ENCODE measurements around the gene KIFC3.

The KIFC3 gene

GRCh38 chr16:57725554-57725953 is 76.7 kb downstream of the KIFC3 start:
- no peak for TF ChIP-seq ZFX (IDR thresholded peaks at IDR 0.05)
- TF ChIP-seq, protein P1, sequence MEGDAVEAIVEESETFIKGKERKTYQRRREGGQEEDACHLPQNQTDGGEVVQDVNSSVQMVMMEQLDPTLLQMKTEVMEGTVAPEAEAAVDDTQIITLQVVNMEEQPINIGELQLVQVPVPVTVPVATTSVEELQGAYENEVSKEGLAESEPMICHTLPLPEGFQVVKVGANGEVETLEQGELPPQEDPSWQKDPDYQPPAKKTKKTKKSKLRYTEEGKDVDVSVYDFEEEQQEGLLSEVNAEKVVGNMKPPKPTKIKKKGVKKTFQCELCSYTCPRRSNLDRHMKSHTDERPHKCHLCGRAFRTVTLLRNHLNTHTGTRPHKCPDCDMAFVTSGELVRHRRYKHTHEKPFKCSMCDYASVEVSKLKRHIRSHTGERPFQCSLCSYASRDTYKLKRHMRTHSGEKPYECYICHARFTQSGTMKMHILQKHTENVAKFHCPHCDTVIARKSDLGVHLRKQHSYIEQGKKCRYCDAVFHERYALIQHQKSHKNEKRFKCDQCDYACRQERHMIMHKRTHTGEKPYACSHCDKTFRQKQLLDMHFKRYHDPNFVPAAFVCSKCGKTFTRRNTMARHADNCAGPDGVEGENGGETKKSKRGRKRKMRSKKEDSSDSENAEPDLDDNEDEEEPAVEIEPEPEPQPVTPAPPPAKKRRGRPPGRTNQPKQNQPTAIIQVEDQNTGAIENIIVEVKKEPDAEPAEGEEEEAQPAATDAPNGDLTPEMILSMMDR (conservative IDR thresholded peaks at IDR 0.05): no peak

GRCh38 chr16:57725151-57725550 is 77.1 kb downstream of the KIFC3 start:
- TF ChIP-seq, protein P1 (conservative IDR thresholded peaks at IDR 0.05): no peak
- TF ChIP-seq ZFX (IDR thresholded peaks at IDR 0.05): no peak
- no peak overlapping the region for H3K27ac ChIP-seq

More at GRCh38 chr16:57725554-57725953, 76.7 kb downstream of the KIFC3 start:
- no peak overlapping the region for H3K27ac ChIP-seq

- no peak for TF ChIP-seq ZFX (IDR thresholded peaks at IDR 0.05)
- TF ChIP-seq, protein P1 (conservative IDR thresholded peaks at IDR 0.05): no peak
- H3K27ac ChIP-seq: no peak overlapping the region
Observed at GRCh38 chr16:57724531-57724930, 77.8 kb downstream of the KIFC3 start.

- no peak for TF ChIP-seq ZFX (IDR thresholded peaks at IDR 0.05)
- TF ChIP-seq, protein P1 (conservative IDR thresholded peaks at IDR 0.05): peak; percentile 15; the same call in 1 of the 2 replicates
- no peak overlapping the region for H3K27ac ChIP-seq
Observed at GRCh38 chr16:57723170-57723569, 79.1 kb downstream of the KIFC3 start.

DNA sequence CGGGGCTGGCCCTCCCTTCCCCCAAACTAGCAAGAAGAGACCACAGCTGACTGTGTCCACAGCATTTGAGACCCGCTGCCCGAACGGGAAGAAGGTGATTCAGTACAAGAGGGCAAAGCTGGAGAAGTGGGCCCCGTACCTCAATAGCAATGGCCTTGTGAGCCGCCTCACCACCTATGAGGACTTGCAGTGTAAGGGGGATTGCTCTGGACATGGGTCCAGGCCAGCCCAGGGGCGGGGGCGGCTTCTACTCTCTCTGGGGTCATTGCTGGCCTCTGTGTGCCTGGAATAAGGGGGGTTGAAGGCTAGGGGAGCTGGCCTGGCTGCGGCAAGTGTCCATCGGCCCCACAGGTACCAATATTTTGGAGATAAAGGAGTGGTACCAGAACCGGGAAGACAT is 79.6 kb downstream of the KIFC3 start:
- no peak overlapping the region for H3K27ac ChIP-seq
- no peak for TF ChIP-seq ZFX (IDR thresholded peaks at IDR 0.05)

- H3K27ac ChIP-seq: no peak overlapping the region
- TF ChIP-seq ZFX (IDR thresholded peaks at IDR 0.05): no peak
- TF ChIP-seq, protein P1 (conservative IDR thresholded peaks at IDR 0.05): no peak
Observed at GRCh38 chr16:57722210-57722499, 80.1 kb downstream of the KIFC3 start.

- no peak overlapping the region for H3K27ac ChIP-seq
- TF ChIP-seq, protein P1 (conservative IDR thresholded peaks at IDR 0.05): no peak
Observed at GRCh38 chr16:57721356-57722209, 80.7 kb downstream of the KIFC3 start.

DNA sequence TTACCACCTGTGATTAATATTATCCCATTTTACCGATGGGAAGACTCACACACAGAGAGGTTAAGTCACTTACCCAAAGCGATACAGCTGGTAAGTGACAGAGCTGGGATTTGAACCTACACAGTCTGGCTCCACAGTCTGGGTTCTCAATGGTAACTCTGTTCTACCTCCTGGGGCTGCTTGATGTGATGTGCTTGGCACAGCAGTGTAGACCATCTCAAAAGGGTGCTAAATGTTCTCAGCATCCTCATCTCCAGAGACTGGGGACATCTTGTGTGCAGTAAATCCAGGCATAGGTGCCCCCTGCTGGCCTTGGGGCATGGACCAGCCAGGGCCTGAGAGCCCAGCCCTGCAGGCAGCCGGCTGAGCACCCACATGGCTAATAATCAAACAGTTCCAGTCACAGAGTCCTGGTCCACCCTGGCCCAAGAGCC is 82.1 kb downstream of the KIFC3 start:
- H3K27ac ChIP-seq: no peak overlapping the region
- TF ChIP-seq ZFX (IDR thresholded peaks at IDR 0.05): no peak
- TF ChIP-seq, protein P1 (conservative IDR thresholded peaks at IDR 0.05): peak; percentile 72

All from C4-2B (cell line).